Measurements from ENCODE around the gene COL6A5. TPM values are rescaled to one million over a fixed set of nuclear protein-coding genes. Genes with fewer than 3 reads are reported as not detected.

The COL6A5 gene, protein sequence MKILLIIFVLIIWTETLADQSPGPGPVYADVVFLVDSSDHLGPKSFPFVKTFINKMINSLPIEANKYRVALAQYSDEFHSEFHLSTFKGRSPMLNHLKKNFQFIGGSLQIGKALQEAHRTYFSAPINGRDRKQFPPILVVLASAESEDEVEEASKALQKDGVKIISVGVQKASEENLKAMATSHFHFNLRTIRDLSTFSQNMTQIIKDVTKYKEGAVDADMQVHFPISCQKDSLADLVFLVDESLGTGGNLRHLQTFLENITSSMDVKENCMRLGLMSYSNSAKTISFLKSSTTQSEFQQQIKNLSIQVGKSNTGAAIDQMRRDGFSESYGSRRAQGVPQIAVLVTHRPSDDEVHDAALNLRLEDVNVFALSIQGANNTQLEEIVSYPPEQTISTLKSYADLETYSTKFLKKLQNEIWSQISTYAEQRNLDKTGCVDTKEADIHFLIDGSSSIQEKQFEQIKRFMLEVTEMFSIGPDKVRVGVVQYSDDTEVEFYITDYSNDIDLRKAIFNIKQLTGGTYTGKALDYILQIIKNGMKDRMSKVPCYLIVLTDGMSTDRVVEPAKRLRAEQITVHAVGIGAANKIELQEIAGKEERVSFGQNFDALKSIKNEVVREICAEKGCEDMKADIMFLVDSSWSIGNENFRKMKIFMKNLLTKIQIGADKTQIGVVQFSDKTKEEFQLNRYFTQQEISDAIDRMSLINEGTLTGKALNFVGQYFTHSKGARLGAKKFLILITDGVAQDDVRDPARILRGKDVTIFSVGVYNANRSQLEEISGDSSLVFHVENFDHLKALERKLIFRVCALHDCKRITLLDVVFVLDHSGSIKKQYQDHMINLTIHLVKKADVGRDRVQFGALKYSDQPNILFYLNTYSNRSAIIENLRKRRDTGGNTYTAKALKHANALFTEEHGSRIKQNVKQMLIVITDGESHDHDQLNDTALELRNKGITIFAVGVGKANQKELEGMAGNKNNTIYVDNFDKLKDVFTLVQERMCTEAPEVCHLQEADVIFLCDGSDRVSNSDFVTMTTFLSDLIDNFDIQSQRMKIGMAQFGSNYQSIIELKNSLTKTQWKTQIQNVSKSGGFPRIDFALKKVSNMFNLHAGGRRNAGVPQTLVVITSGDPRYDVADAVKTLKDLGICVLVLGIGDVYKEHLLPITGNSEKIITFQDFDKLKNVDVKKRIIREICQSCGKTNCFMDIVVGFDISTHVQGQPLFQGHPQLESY (N-terminal part only)
- total RNA-seq (under 1 TPM in 1 of 2 donors, not detected in 1; 0.09 TPM), polyA plus RNA-seq (under 1 TPM in 1 of 2 donors, not detected in 1; 0.01 TPM)

- WGBS = 4% methylated on average over 41 of the region's 41 CpGs
Measured at GRCh38 chr3:130345487-130346079, at the start of gene COL6A5. TSS of gene COL6A5 (plus strand) at chr3:130345672. CDS start at chr3:130373639, 27,967 bp downstream.

More at GRCh38 chr3:130345487-130346079, at the start of gene COL6A5:
- Histone ChIP-seq H3K4me3 (ENCODE audit: low read depth in 1 of 3, low read length in 3 of 3) (no peak within 1 kb of the TSS), H3K9me3 (ENCODE audit: control insufficient read depth in 4 of 4, low read length in 3 of 4) (peaks cover 0 to 3% (median 0%) of the 10 kb centered on the region in 4 donors), H3K27me3 (ENCODE audit: control insufficient read depth in 4 of 4, insufficient read depth in 4 of 4, low read length in 3 of 4) (peaks cover 0 to 11% (median 2%) of the 10 kb centered on the region in 4 donors), H3K27ac (ENCODE audit: low read depth in 1 of 2, low read length in 2 of 2) (no peak within 1 kb of the TSS), H3K9ac (ENCODE audit: low read depth in 1 of 2, low read length in 2 of 2) (no peak within 1 kb of the TSS), H3K4me1 (ENCODE audit: control insufficient read depth in 4 of 4, insufficient read depth in 4 of 4, low read length in 3 of 4) (no peaks in the 10 kb centered on the region), H3K36me3 (ENCODE audit: control insufficient read depth in 4 of 4, insufficient read depth in 3 of 4, low read depth in 1 of 4, low read length in 3 of 4) (no peaks in the 10 kb centered on the region)
- no peak for DNase-seq (ENCODE audit: low spot score)
- no peak for TF ChIP-seq CTCF (IDR thresholded peaks at IDR 0.05; ENCODE audit: low read depth, low read length, missing input control)
- TF ChIP-seq RXRA (IDR thresholded peaks at IDR 0.05) = no peak
- TF ChIP-seq TAF1 (conservative IDR thresholded peaks at IDR 0.05) = no peak
- TF ChIP-seq SP1 (IDR thresholded peaks at IDR 0.05) = no peak
- no peak for TF ChIP-seq FOXA1 (IDR thresholded peaks at IDR 0.05)
- no peak for TF ChIP-seq GABPA (IDR thresholded peaks at IDR 0.05 in 1 of 2, conservative IDR thresholded peaks at IDR 0.05 in 1 of 2)
- TF ChIP-seq YY1 (IDR thresholded peaks at IDR 0.05) = no peak
- TF ChIP-seq, protein P1, sequence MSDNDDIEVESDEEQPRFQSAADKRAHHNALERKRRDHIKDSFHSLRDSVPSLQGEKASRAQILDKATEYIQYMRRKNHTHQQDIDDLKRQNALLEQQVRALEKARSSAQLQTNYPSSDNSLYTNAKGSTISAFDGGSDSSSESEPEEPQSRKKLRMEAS (IDR thresholded peaks at IDR 0.05) = no peak
- TF ChIP-seq ZBTB33 (IDR thresholded peaks at IDR 0.05) = no peak
- TF ChIP-seq JUND (IDR thresholded peaks at IDR 0.05) = no peak
- TF ChIP-seq HNF4G (IDR thresholded peaks at IDR 0.05) = no peak
- no peak for TF ChIP-seq HNF4A (conservative IDR thresholded peaks at IDR 0.05)
- no peak for TF ChIP-seq NR2F2 (IDR thresholded peaks at IDR 0.05)
- no peak for TF ChIP-seq FOXA2 (IDR thresholded peaks at IDR 0.05)
